ENCODE measurements around the gene PAX7.

- TF ChIP-seq ZNF274 (IDR thresholded peaks at IDR 0.05; ENCODE audit: low read depth, low read length) (no peak), YY1 (IDR thresholded peaks at IDR 0.05; ENCODE audit: insufficient read depth, insufficient read length) (no peak), SUZ12 (IDR thresholded peaks at IDR 0.05; ENCODE audit: extremely low read depth, insufficient read depth, insufficient read length) (no peak)
These were observed 153.2 kb downstream of the PAX7 start for GRCh38 chr1:18783705-18784481.
